ENCODE results near the gene PDE1A. TPM values are rescaled to one million over a fixed set of nuclear protein-coding genes. Genes with fewer than 3 reads are reported as not detected.

PDE1A gene
- total RNA-seq, 1 experiment from 2014 or later: 3.1 TPM

GRCh38 chr2:182365855-182366254 lies 61.0 kb downstream of the PDE1A start:
- TF ChIP-seq EZH2 (IDR thresholded peaks at IDR 0.05; ENCODE audit: borderline replicate concordance, low read depth, low read length, poor library complexity, severe bottlenecking) (no peak), CTCF (conservative IDR thresholded peaks at IDR 0.05; ENCODE audit: low read depth, low read length) (no peak)
- Histone ChIP-seq H3K9me3 (ENCODE audit: low read depth, low read length, poor library complexity, severe bottlenecking) (no peaks in the 10 kb centered on the region), H3K27me3 (replicated peaks; ENCODE audit: insufficient read depth, low read depth, low read length, poor library complexity) (no peaks in the 10 kb centered on the region), H3K36me3 (ENCODE audit: insufficient read depth, low read length, poor library complexity, severe bottlenecking) (no peaks in the 10 kb centered on the region), H3K4me3 (ENCODE audit: low read depth, low read length, poor library complexity, severe bottlenecking) (no peak overlapping the region), H3K4me1 (ENCODE audit: insufficient read depth, low read length, poor library complexity, severe bottlenecking) (peaks cover 19% of the 10 kb centered on the region), H3K27ac (ENCODE audit: low read depth, low read length, poor library complexity, severe bottlenecking) (no peak overlapping the region)
- no peak for DNase-seq (ENCODE audit: low spot score)
- POLR2A ChIA-PET (ENCODE audit: low non-redundant PET): no interaction called here
- no TSS peak for BruUV-seq (replicated peaks)
- intact Hi-C loops (cut with micrococcal nuclease; ENCODE audit: unreplicated experiment): no loop called here
- CTCF ChIA-PET: no interaction called here

- no peaks in the 10 kb centered on the region for H3K9me3 ChIP-seq (ENCODE audit: low read depth, low read length, poor library complexity, severe bottlenecking)
- POLR2A ChIA-PET (ENCODE audit: low non-redundant PET): no interaction called here
- no TSS peak for BruUV-seq (replicated peaks)
- H3K27ac ChIP-seq (ENCODE audit: low read depth, low read length, poor library complexity, severe bottlenecking): no peak overlapping the region
- H3K27me3 ChIP-seq (replicated peaks; ENCODE audit: insufficient read depth, low read depth, low read length, poor library complexity): no peaks in the 10 kb centered on the region
- no peaks in the 10 kb centered on the region for H3K36me3 ChIP-seq (ENCODE audit: insufficient read depth, low read length, poor library complexity, severe bottlenecking)
- CTCF ChIA-PET: no interaction called here
- TF ChIP-seq CTCF (conservative IDR thresholded peaks at IDR 0.05; ENCODE audit: low read depth, low read length) (no peak), EZH2 (IDR thresholded peaks at IDR 0.05; ENCODE audit: borderline replicate concordance, low read depth, low read length, poor library complexity, severe bottlenecking) (no peak)
- H3K4me3 ChIP-seq (ENCODE audit: low read depth, low read length, poor library complexity, severe bottlenecking): no peak overlapping the region
- no peak for DNase-seq (ENCODE audit: low spot score)
- intact Hi-C loops (cut with micrococcal nuclease; ENCODE audit: unreplicated experiment): no loop called here
- H3K4me1 ChIP-seq (ENCODE audit: insufficient read depth, low read length, poor library complexity, severe bottlenecking): peaks cover 34% of the 10 kb centered on the region
Measured at GRCh38 chr2:182361477-182361876, 65.4 kb downstream of the PDE1A start.

- POLR2A ChIA-PET (ENCODE audit: low non-redundant PET): no interaction called here
- DNase-seq (ENCODE audit: low spot score): no peak
- peak overlapping the region; percentile 52 for H3K27ac ChIP-seq (ENCODE audit: low read depth, low read length, poor library complexity, severe bottlenecking)
- H3K27me3 ChIP-seq (replicated peaks; ENCODE audit: insufficient read depth, low read depth, low read length, poor library complexity): no peaks in the 10 kb centered on the region
- H3K9me3 ChIP-seq (ENCODE audit: low read depth, low read length, poor library complexity, severe bottlenecking): no peaks in the 10 kb centered on the region
- BruUV-seq (replicated peaks): no TSS peak
- no peak overlapping the region for H3K4me3 ChIP-seq (ENCODE audit: low read depth, low read length, poor library complexity, severe bottlenecking)
- no peaks in the 10 kb centered on the region for H3K36me3 ChIP-seq (ENCODE audit: insufficient read depth, low read length, poor library complexity, severe bottlenecking)
- peaks cover 34% of the 10 kb centered on the region for H3K4me1 ChIP-seq (ENCODE audit: insufficient read depth, low read length, poor library complexity, severe bottlenecking)
- TF ChIP-seq EZH2 (IDR thresholded peaks at IDR 0.05; ENCODE audit: borderline replicate concordance, low read depth, low read length, poor library complexity, severe bottlenecking): no peak
- TF ChIP-seq CTCF (conservative IDR thresholded peaks at IDR 0.05; ENCODE audit: low read depth, low read length): no peak
- intact Hi-C loops (cut with micrococcal nuclease; ENCODE audit: unreplicated experiment): no loop called here
- CTCF ChIA-PET: no interaction called here
Measured at GRCh38 chr2:182360663-182361260, 66.1 kb downstream of the PDE1A start.
